H1 (cell line): ENCODE results near the gene ENPP4. TPM values are rescaled to one million over a fixed set of nuclear protein-coding genes. Genes with fewer than 3 reads are reported as not detected.

Experiments used
- CTCF ChIA-PET: fragments of 300-600 bp; sonication (Branson Sonifier 250); formaldehyde crosslinking; loops from one replicate; lab custom pipeline; 2021; ENCODE audit not compliant: partially characterized antibody; lab: Charles Lee
- POLR2A ChIA-PET: fragments of 300-600 bp; sonication (Branson Sonifier 250); formaldehyde crosslinking; loops from one replicate; lab custom pipeline; 2021; ENCODE audit warnings: inconsistent platforms; ENCODE audit not compliant: partially characterized antibody; lab: Charles Lee
- DNase-seq, 2 experiments: peaks; one replicate each; pipeline versions ENCODE4 v3.0.0 to v3.0.0-alpha.2; 2010 to 2022; ENCODE audit warnings: low spot score in 2 of 2, low read depth in 1 of 2, mixed read lengths in 1 of 2
- FAIRE-seq: peaks from 2 replicates; lab custom pipeline; 2011; peaks lifted over from hg19 to GRCh38; lab: Jason Lieb, UNC
- H2AFZ ChIP-seq: 2 replicates; pipeline ENCODE4 v1.8.1; 2012; ENCODE audit warnings: low read length, inconsistent platforms
- H2AK5ac ChIP-seq: 2 replicates; pipeline ENCODE4 v1.6.1; 2013; ENCODE audit warnings: low read depth, low read length
- H2BK120ac ChIP-seq: replicated peaks from 2 replicates; pipeline ENCODE3; 2013; ENCODE audit warnings: low read depth, low read length, inconsistent platforms
- H2BK12ac ChIP-seq: 2 replicates; pipeline ENCODE4 v1.6.1; 2013; ENCODE audit warnings: low read depth, low read length
- H2BK15ac ChIP-seq: 2 replicates; pipeline ENCODE4 v1.6.1; 2013; ENCODE audit warnings: low read length
- H2BK20ac ChIP-seq: 2 replicates; pipeline ENCODE4 v1.6.1; 2013; ENCODE audit warnings: low read length
- H2BK5ac ChIP-seq: 2 replicates; pipeline ENCODE4 v1.6.1; 2013; ENCODE audit warnings: low read depth, low read length
- H3K14ac ChIP-seq: 2 replicates; pipeline ENCODE4 v1.6.1; 2013; ENCODE audit warnings: inconsistent platforms; ENCODE audit not compliant: insufficient read length
- H3K18ac ChIP-seq: 2 replicates; pipeline ENCODE4 v1.6.1; 2013; ENCODE audit warnings: low read length; ENCODE audit errors: extremely low read depth
- H3K23ac ChIP-seq: 2 replicates; pipeline ENCODE4 v1.6.1; 2013; ENCODE audit warnings: inconsistent platforms; ENCODE audit not compliant: insufficient read length
- H3K23me2 ChIP-seq: 2 replicates; pipeline ENCODE4 v1.6.1; 2013; ENCODE audit warnings: low read depth, low read length
- H3K27ac ChIP-seq: 2 replicates; pipeline ENCODE4 v1.6.1; 2011; ENCODE audit warnings: low read depth, low read length, inconsistent platforms
- H3K27me3 ChIP-seq, 4 experiments: replicated peaks in 1 of 4; 1 replicate in 1 of 4; 2 replicates in 3 of 4; pipeline versions ENCODE4 v1.6.1 to v1.8.1; 2011 to 2013; ENCODE audit warnings: low read length in 3 of 4, mild to moderate bottlenecking in 3 of 4, inconsistent platforms in 2 of 4, mixed read lengths in 2 of 4, moderate library complexity in 1 of 4; ENCODE audit not compliant: control insufficient read depth in 3 of 4, insufficient read depth in 3 of 4; ENCODE audit errors: extremely low read depth in 1 of 4
- H3K36me3 ChIP-seq, 4 experiments: 2 replicates each; pipeline versions ENCODE4 v1.6.1 to v1.8.1; 2011 to 2013; ENCODE audit warnings: mild to moderate bottlenecking in 4 of 4, low read length in 3 of 4, moderate library complexity in 2 of 4, control low read depth in 1 of 4, inconsistent platforms in 1 of 4; ENCODE audit not compliant: insufficient read depth in 4 of 4, control insufficient read depth in 2 of 4
- H3K4ac ChIP-seq: replicated peaks from 2 replicates; pipeline ENCODE3; 2013; ENCODE audit warnings: low read length, low read depth, mixed read lengths, inconsistent platforms; ENCODE audit not compliant: insufficient read length
- H3K4me1 ChIP-seq, 4 experiments: replicated peaks in 1 of 4; 1 replicate in 1 of 4; 2 replicates in 3 of 4; pipeline versions ENCODE4 v1.6.1 to v1.8.1; 2011 to 2013; ENCODE audit warnings: low read length in 3 of 4, inconsistent platforms in 2 of 4, mixed read lengths in 1 of 4; ENCODE audit not compliant: insufficient read depth in 4 of 4, control insufficient read depth in 3 of 4
- H3K4me2 ChIP-seq, 2 experiments: 2 replicates each; pipeline versions ENCODE4 v1.6.1 to v1.8.1; 2011 to 2013; ENCODE audit warnings: low read depth in 2 of 2, low read length in 2 of 2, control low read depth in 1 of 2, inconsistent platforms in 1 of 2, mild to moderate bottlenecking in 1 of 2; ENCODE audit not compliant: insufficient read depth in 1 of 2
- H3K4me3 ChIP-seq, 4 experiments: fragments of 200-600, 300-600 bp in 1 of 4; sonication (generic), shearing (Covaris generic), sonication (Bioruptor Twin) in 1 of 4; 2 replicates each; pipeline versions ENCODE4 v1.5.1 to v1.8.1; 2011 to 2016; ENCODE audit warnings: low read length in 4 of 4, low read depth in 3 of 4, control low read depth in 2 of 4, inconsistent platforms in 2 of 4, mild to moderate bottlenecking in 2 of 4, mixed read lengths in 1 of 4, moderate library complexity in 1 of 4; ENCODE audit not compliant: insufficient read depth in 2 of 4; ENCODE audit errors: extremely low read depth in 1 of 4
- H3K56ac ChIP-seq: replicated peaks from 2 replicates; pipeline ENCODE3; 2013; ENCODE audit warnings: low read depth, mild to moderate bottlenecking, mixed read lengths, low read length, inconsistent platforms; ENCODE audit not compliant: insufficient read length
- H3K79me1 ChIP-seq: 2 replicates; pipeline ENCODE4 v1.6.1; 2013; ENCODE audit warnings: low read depth, low read length, control low read depth
- H3K79me2 ChIP-seq, 2 experiments: 2 replicates each; pipeline versions ENCODE4 v1.6.1 to v1.8.1; 2012 to 2013; ENCODE audit warnings: low read length in 2 of 2, mild to moderate bottlenecking in 2 of 2, inconsistent platforms in 1 of 2; ENCODE audit not compliant: insufficient read depth in 2 of 2, control insufficient read depth in 1 of 2
- H3K9ac ChIP-seq, 4 experiments: replicated peaks in 1 of 4; 1 replicate in 1 of 4; 2 replicates in 3 of 4; pipeline versions ENCODE4 v1.6.1 to v1.8.1; 2011 to 2013; ENCODE audit warnings: low read depth in 3 of 4, low read length in 3 of 4, control low read depth in 2 of 4, mild to moderate bottlenecking in 2 of 4, moderate library complexity in 2 of 4, inconsistent platforms in 1 of 4; ENCODE audit errors: extremely low read depth in 1 of 4
- H3K9me3 ChIP-seq, 2 experiments: 2 replicates each; pipeline versions ENCODE4 v1.6.1 to v1.8.1; 2012 to 2013; ENCODE audit warnings: mild to moderate bottlenecking in 2 of 2, moderate library complexity in 2 of 2, control low read depth in 1 of 2, inconsistent platforms in 1 of 2, low read depth in 1 of 2, low read length in 1 of 2, mixed read lengths in 1 of 2; ENCODE audit not compliant: insufficient read depth in 2 of 2
- H4K20me1 ChIP-seq, 2 experiments: replicated peaks in 1 of 2; 2 replicates each; pipeline versions ENCODE3 to v1.8.1; 2011 to 2013; ENCODE audit warnings: inconsistent platforms in 2 of 2, low read length in 2 of 2, mild to moderate bottlenecking in 1 of 2; ENCODE audit not compliant: insufficient read depth in 2 of 2, control insufficient read depth in 1 of 2
- H4K5ac ChIP-seq: 2 replicates; pipeline ENCODE4 v1.6.1; 2013; ENCODE audit warnings: low read length, low read depth, mixed read lengths, inconsistent platforms; ENCODE audit not compliant: insufficient read length
- H4K8ac ChIP-seq: 2 replicates; pipeline ENCODE4 v1.8.0; 2013; ENCODE audit warnings: mild to moderate bottlenecking, moderate library complexity, low read length, inconsistent platforms; ENCODE audit not compliant: insufficient read depth; ENCODE audit errors: extremely low read depth
- H4K91ac ChIP-seq: replicated peaks from 2 replicates; pipeline ENCODE3; 2013; ENCODE audit warnings: low read length, mixed read lengths, inconsistent platforms; ENCODE audit not compliant: insufficient read length
- ATF2 ChIP-seq: IDR thresholded peaks from 2 replicates; pipeline ENCODE4 v1.6.1; 2012; ENCODE audit warnings: low read length, inconsistent platforms
- E2F6 ChIP-seq: IDR thresholded peaks from 2 replicates; pipeline ENCODE4 v1.6.1; 2012; ENCODE audit warnings: inconsistent platforms
- EZH2 ChIP-seq: fragments of 200-600 bp; sonication (generic); IDR thresholded peaks from 2 replicates; pipeline ENCODE4 v1.7.1; 2012; ENCODE audit warnings: low read depth, mild to moderate bottlenecking, moderate library complexity, low read length, inconsistent platforms; ENCODE audit not compliant: severe bottlenecking
- HDAC2 ChIP-seq, 2 experiments: fragments of 300-600 bp in 1 of 2; sonication (generic) in 1 of 2; IDR thresholded peaks; 2 replicates each; pipeline ENCODE4 v1.6.1; 2011 to 2012; ENCODE audit warnings: low read depth in 2 of 2, low read length in 2 of 2, mild to moderate bottlenecking in 2 of 2, moderate library complexity in 2 of 2, borderline replicate concordance in 1 of 2, inconsistent platforms in 1 of 2
- KDM1A ChIP-seq: fragments of 200-600, 300-600 bp; sonication (generic); IDR thresholded peaks from 2 replicates; pipeline ENCODE4 v1.7.1; 2016; ENCODE audit warnings: mild to moderate bottlenecking, low read length, borderline replicate concordance
- POU5F1 ChIP-seq: IDR thresholded peaks from 2 replicates; pipeline ENCODE4 v1.6.1; 2011; ENCODE audit warnings: low read depth, mild to moderate bottlenecking, low read length, moderate library complexity
- RFX5 ChIP-seq: IDR thresholded peaks from 2 replicates; pipeline ENCODE4 v1.6.1; 2011; ENCODE audit warnings: low read depth, low read length, improper control_type of control experiment, borderline replicate concordance
- RXRA ChIP-seq: IDR thresholded peaks from 2 replicates; pipeline ENCODE4 v1.6.1; 2011; ENCODE audit warnings: low read depth, mild to moderate bottlenecking, low read length, moderate library complexity; ENCODE audit not compliant: insufficient read depth
- SP1 ChIP-seq: IDR thresholded peaks from 2 replicates; pipeline ENCODE4 v1.6.1; 2011; ENCODE audit warnings: low read depth, low read length
- SUZ12 ChIP-seq: fragments of 200-600 bp; sonication (generic); IDR thresholded peaks from 2 replicates; pipeline ENCODE4 v1.6.1; 2012; ENCODE audit warnings: mild to moderate bottlenecking, inconsistent platforms, low read length, moderate library complexity, mixed read lengths
- TAF1 ChIP-seq: IDR thresholded peaks from 2 replicates; pipeline ENCODE4 v1.6.1; 2011; ENCODE audit warnings: mild to moderate bottlenecking, low read depth, low read length
- TAF7 ChIP-seq: optimal IDR thresholded peaks from 2 replicates; pipeline ENCODE3; 2011; ENCODE audit warnings: low read depth, mild to moderate bottlenecking, inconsistent platforms, low read length, moderate library complexity, borderline replicate concordance
- WGBS, 2 experiments: shearing (Covaris generic) in 1 of 2; methylation state at CpG; one replicate each; pipeline versions ENCODE4 v1.1.6 to v1.1.7; 2013 to 2015; ENCODE audit warnings: low lambda C conversion rate in 2 of 2, mixed read lengths in 2 of 2, inconsistent platforms in 1 of 2, low coverage in 1 of 2, missing lambda C conversion rate in 1 of 2; ENCODE audit not compliant: insufficient replicate concordance in 2 of 2, insufficient coverage in 1 of 2, insufficient read length in 1 of 2; ENCODE audit errors: extremely low coverage in 1 of 2, missing lambda C conversion rate in 1 of 2; 5-methylcytosine and 5-hydroxymethylcytosine counted together
- polyA plus RNA-seq, 7 experiments: library from polyadenylated mRNA; depleted of rRNA in 3 of 7; stranded (reverse) in 5 of 7; unstranded in 2 of 7; fragments of >200 nt in 5 of 7; fragments of 200-250 nt in 2 of 7; gene quantifications; 1 replicate in 5 of 7; 2 replicates in 1 of 7; 4 replicates in 1 of 7; pipeline versions ENCODE4 v1.2.1 to v1.2.3, GENCODE V29; 2011 to 2013; ENCODE audit warnings: missing spikeins in 2 of 7, mixed read lengths in 2 of 7
- total RNA-seq: library from RNA; stranded (reverse); fragmentation: NEBNext Ultra II Directional; extraction: Animal tissue kit (Norgen Biotek cat#: 25700); gene quantifications from 2 replicates; pipeline ENCODE4 v1.2.1, GENCODE V29; 2021

The ENPP4 gene
- total and polyA plus RNA-seq, 2 of the 8 experiments (the other 6 are each of a cell fraction or from before 2014, with no cell fraction given) = 2.0 to 4.4 TPM

GRCh38 chr6:46134216-46134615 lies 4.4 kb downstream of the ENPP4 start:
- FAIRE-seq = no peak
- Histone ChIP-seq H3K56ac (no peak overlapping the region), H2BK20ac (no peak overlapping the region), H4K5ac (no peak overlapping the region), H2BK5ac (no peak overlapping the region), H3K27ac (no peak overlapping the region), H3K14ac (no peak overlapping the region), H3K9me3 (no peaks in the 10 kb centered on the region), H3K4ac (no peak overlapping the region), H3K18ac (no peak overlapping the region), H4K20me1 (no peaks in the 10 kb centered on the region), H3K27me3 (0 out of 7 replicates have a peak, but pooled peaks cover 0 to 2% (median 0%) of the 10 kb centered on the region in 4 experiments), H2AK5ac (no peak overlapping the region), H4K91ac (no peak overlapping the region), H3K4me3 (no peak overlapping the region), H3K36me3 (no peaks in the 10 kb centered on the region), H4K8ac (no peak overlapping the region), H2BK15ac (no peak overlapping the region), H3K9ac (no peak overlapping the region), H3K23me2 (peaks cover 8% of the 10 kb centered on the region), H2BK120ac (no peak overlapping the region), H3K4me1 (no peaks in the 10 kb centered on the region; a peak in 1 of 7 replicates), H2BK12ac (no peak overlapping the region), H3K23ac (no peak overlapping the region), H3K79me2 (no peaks in the 10 kb centered on the region), H3K79me1 (no peaks in the 10 kb centered on the region), H2AFZ (no peak overlapping the region), H3K4me2 (no peak overlapping the region)
- POLR2A ChIA-PET = no interaction called here
- 79% methylated on average over 2 of the region's 2 CpGs; no CpG with 5 or more reads in 1 of the 2 experiments for WGBS, 2 experiments
- CTCF ChIA-PET = no interaction called here
- no peak for DNase-seq
- TF ChIP-seq ATF2 = no peak
- no peak for TF ChIP-seq RXRA
- TF ChIP-seq KDM1A = no peak
- no peak for TF ChIP-seq SUZ12
- no peak for TF ChIP-seq E2F6
- no peak for TF ChIP-seq POU5F1
- no peak for TF ChIP-seq TAF7
- TF ChIP-seq RFX5 = no peak
- no peak for TF ChIP-seq SP1
- no peak for TF ChIP-seq TAF1
- no peak for TF ChIP-seq HDAC2 (IDR thresholded peaks at IDR 0.05; ENCODE audit: borderline replicate concordance in 1 of 2, low read depth in 2 of 2, low read length in 2 of 2)
- TF ChIP-seq EZH2 = no peak
